ENCODE data around the gene DAPK1.
"Not testable (repeated sequence)": the region's sequence is repeated elsewhere in the genome, so short reads cannot be mapped to it uniquely, and the experiment has no call there.

DAPK1 gene

GRCh38 chr9:87543251-87543650 lies 45.6 kb downstream of the DAPK1 start:
- DNase-seq (ENCODE audit: low read depth), result no peak

GRCh38 chr9:87545858-87546257 lies 48.2 kb downstream of the DAPK1 start:
- no peak for DNase-seq (ENCODE audit: low read depth)

GRCh38 chr9:87546704-87547103 lies 49.0 kb downstream of the DAPK1 start:
- DNase-seq (ENCODE audit: low read depth), result no peak

- no peak for DNase-seq (ENCODE audit: low read depth)
These were observed 50.0 kb downstream of the DAPK1 start for GRCh38 chr9:87547671-87548081.

- no peak for DNase-seq (ENCODE audit: low read depth)
These were observed 50.5 kb downstream of the DAPK1 start for GRCh38 chr9:87548159-87548558.

GRCh38 chr9:87549088-87549487 lies 51.4 kb downstream of the DAPK1 start:
- DNase-seq (ENCODE audit: low read depth), result not testable (repeated sequence)

GRCh38 chr9:87549791-87550190 lies 52.1 kb downstream of the DAPK1 start:
- no peak for DNase-seq (ENCODE audit: low read depth)

GRCh38 chr9:87550253-87550954 lies 52.7 kb downstream of the DAPK1 start:
- DNase-seq (ENCODE audit: low read depth), result no peak

GRCh38 chr9:87551772-87552217 lies 54.1 kb downstream of the DAPK1 start:
- DNase-seq (ENCODE audit: low read depth), result no peak

- DNase-seq (ENCODE audit: low read depth), result no peak
These were observed 56.7 kb downstream of the DAPK1 start for GRCh38 chr9:87554171-87554910.

- no peak for DNase-seq (ENCODE audit: low read depth)
These were observed 57.3 kb downstream of the DAPK1 start for GRCh38 chr9:87554976-87555375.

- DNase-seq (ENCODE audit: low read depth), result no peak
These were observed 58.4 kb downstream of the DAPK1 start for GRCh38 chr9:87556039-87556438.

- no peak for DNase-seq (ENCODE audit: low read depth)
These were observed 59.2 kb downstream of the DAPK1 start for GRCh38 chr9:87556821-87557220.

GRCh38 chr9:87557996-87558395 lies 60.3 kb downstream of the DAPK1 start:
- DNase-seq (ENCODE audit: low read depth), result no peak

GRCh38 chr9:87558606-87559190 lies 61.0 kb downstream of the DAPK1 start:
- DNase-seq (ENCODE audit: low read depth), result no peak

GRCh38 chr9:87562062-87562461 lies 64.4 kb downstream of the DAPK1 start:
- DNase-seq (ENCODE audit: low read depth), result no peak

- DNase-seq (ENCODE audit: low read depth), result no peak
These were observed 65.0 kb downstream of the DAPK1 start for GRCh38 chr9:87562530-87563170.

- no peak for DNase-seq (ENCODE audit: low read depth)
These were observed 66.4 kb downstream of the DAPK1 start for GRCh38 chr9:87564111-87564510.

GRCh38 chr9:87564791-87565241 lies 67.1 kb downstream of the DAPK1 start:
- no peak for DNase-seq (ENCODE audit: low read depth)

GRCh38 chr9:87567001-87567400 lies 69.3 kb downstream of the DAPK1 start:
- no peak for DNase-seq (ENCODE audit: low read depth)

- DNase-seq (ENCODE audit: low read depth), result no peak
These were observed 69.9 kb downstream of the DAPK1 start for GRCh38 chr9:87567571-87567970.

GRCh38 chr9:87567983-87568382 lies 70.3 kb downstream of the DAPK1 start:
- DNase-seq (ENCODE audit: low read depth), result no peak

GRCh38 chr9:87568401-87568800 lies 70.7 kb downstream of the DAPK1 start:
- no peak for DNase-seq (ENCODE audit: low read depth)
